GM21825 (cell line): ENCODE data around the gene IGF2R.

Experiments
- ATAC-seq: cut with Tn5 transposase; IDR thresholded peaks from one replicate; pipeline ENCODE4 v1.9.1; 2021; ENCODE audit warnings: mild to moderate bottlenecking, moderate library complexity; ENCODE audit not compliant: unreplicated experiment

The IGF2R gene

DNA sequence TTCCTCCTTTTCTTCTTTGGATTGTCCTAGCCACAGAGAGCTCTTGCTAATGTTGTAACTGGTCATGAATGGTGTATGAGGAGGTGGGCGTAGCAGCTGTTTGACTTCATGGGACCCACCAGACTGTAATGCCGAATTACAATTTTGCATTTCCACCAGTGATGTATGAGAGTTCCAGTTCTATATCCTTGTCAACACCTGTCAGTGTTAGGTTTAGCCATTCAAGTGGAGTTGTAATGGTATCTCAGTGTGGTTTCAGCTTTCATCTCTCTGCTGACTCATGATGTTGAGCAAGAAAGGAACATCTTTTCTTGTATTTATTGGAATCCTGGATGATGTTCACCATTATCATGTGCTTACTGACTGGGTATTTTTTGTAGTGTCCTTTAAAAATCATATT is 5.1 kb downstream of the IGF2R start:
- peak; percentile 33 for ATAC-seq

DNA sequence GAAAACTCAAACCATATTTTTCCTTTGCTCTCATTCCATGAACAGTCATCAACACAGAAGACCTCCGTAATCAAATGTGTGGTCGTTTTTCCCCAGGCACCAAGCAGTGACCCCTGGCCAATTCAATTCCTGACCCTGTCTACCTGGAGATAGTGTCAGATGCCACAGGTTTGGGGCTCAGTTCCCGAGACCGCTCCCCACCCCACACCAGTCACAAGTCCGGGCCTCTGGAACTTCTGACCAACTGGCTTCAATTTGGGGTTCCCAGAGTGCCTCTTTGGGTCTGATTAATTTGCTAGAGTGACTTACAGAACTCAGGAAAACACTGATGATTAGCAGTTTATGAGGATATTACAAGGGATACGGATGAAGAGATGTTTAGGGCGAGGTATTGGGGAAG is 6.0 kb downstream of the IGF2R start:
- no peak for ATAC-seq

DNA sequence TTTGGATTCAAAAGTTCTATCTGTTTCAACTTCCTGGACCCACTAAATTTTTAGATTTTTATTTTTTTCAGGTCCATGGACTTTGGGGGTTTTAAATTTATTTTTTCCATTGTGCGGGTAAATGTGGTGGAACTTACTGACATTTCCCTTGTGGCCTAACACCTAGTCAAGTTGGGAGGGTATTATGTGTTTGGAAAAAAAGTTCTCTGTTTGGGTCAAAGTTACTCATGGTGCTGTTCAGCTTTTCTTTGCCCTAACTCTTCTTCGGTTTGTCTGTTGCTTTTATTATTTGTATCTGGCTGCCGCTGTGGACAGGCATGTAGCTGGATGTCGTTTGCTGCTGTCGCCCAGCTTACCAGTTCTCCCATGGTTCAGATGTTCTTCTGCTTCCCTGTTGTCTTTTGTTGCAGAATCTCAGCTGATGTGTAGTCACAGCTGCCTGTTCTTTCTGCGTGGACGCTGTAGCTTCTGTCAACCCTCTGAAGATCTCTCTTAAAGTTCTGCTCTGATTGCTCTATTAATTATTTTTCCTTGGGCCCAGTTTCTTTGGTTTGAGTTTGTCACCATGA is 7.9 kb downstream of the IGF2R start:
- no peak for ATAC-seq

DNA sequence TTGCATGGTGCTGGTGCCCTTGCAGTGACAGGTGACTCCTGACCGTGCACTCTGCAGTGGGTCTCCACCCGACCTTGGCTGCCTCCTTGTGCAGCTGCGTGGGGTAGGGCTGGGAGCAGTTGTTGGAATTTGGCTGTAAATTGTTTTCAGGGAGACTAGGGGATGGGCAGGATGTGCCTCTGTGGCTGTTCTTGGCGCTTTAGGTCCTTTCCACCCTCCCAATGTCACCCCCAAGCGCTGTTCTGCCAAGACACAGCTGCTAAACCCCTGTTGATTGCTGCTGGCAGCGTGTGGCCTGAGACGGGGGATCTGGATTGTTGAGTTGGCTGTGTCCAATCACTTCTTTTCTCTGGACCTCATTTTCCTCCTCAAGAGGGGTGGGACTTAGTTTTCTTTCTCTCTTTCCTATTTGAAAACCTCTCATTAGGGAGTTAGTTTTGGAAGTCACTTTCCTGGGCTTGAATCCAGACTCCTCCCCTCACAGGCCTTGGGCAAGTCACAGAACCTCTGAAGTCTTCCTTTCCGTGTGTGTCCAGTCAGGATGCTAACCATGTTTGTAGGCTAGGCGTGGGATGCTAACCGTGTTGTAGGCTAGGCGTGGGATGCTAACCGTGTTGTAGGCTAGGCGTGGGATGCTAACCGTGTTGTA is 8.5 kb downstream of the IGF2R start:
- ATAC-seq, result no peak

DNA sequence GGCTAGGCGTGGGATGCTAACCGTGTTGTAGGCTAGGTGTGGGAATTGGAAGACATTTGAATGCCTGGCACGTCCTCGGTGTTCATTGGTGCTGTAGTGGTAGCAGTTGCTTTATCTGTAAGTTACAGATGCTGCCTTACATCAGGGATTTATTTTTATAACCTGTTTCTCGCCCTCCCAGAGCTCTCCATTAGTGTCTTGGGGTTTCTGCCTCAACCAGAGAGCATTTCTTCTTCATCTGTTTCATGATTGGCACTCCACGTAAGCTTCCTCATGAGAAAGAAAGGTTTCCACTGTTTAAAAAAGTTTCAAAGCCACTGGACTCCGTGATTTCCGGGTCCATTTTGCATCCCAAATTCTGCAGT is 9.0 kb downstream of the IGF2R start:
- no peak for ATAC-seq

DNA sequence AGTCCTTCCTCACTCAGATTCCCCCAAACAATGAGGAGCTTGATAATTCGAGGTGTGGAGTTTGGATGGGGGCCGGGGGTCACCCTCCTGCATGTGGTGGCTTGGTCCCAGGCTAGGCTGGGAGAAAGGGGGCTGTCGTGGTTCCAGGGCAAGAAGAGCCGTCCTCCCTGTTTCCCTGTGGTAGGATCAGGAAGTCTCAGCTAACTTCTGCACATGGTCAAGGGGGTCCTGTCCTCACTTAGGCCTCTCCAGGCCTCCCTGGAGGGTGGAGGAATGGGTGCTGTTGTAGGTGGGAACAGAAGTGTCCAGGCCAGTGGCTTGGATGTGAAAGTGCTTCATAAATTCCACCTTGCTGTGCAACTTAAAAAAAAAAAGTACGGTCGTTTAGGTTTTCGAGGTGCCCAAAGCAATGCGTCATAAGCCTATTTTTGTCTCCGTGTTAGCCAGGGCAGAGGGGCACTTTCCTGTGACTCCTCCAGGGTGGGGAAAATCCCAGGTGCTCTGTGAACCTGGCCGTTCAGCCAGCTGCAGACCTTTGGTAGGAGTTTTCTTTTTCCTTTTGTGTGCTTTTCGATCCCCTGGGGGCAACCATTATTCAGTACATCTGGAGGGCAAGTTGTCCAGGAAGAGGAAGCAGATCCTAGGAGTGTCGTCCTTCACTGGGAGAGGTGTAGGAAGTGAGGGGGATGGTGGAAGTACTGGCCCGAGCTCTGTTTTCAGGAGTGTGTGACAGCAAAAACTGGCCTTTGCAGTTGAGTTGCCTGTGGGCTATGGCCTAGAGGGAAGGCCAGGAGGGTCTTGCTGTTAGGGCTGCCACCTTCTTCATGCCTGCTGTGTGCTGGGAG is 9.6 kb downstream of the IGF2R start:
- ATAC-seq, result peak; percentile 31

DNA sequence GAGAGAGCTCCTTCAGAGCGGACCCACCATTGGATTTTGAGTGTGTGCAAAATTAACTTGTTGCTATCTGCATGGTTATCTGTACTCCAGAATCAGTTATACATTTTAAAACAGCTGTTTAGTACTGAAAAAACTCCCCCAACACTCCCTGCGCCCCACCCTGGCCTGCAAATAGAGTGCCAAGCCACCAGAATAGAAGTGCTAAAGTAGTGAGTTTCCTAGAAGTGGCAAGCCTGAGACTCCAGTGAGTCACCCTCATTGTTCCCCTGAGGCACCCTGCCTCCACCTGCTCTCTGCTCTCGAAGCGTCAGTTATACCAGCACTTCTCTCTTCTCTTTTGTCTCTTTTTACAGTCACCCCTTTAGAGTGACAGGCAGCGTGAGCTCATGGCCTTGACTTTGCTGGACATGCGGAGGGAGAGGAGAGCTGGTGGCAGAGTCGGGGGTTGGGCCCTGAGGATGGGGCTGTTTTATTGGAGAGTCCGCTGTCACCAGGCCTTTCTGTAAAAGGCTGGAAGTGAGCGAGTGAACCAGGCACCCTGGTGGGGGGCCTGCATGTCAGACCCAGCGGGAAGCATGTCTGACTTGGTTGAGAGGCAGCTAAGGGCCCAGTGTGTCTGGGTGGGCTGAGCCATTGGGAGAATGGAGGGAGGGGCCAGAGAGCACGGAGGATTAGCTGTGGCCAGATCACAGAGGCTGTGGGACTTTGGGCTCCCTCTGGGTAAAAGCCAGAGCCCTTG is 10.4 kb downstream of the IGF2R start:
- peak; percentile 58 for ATAC-seq

DNA sequence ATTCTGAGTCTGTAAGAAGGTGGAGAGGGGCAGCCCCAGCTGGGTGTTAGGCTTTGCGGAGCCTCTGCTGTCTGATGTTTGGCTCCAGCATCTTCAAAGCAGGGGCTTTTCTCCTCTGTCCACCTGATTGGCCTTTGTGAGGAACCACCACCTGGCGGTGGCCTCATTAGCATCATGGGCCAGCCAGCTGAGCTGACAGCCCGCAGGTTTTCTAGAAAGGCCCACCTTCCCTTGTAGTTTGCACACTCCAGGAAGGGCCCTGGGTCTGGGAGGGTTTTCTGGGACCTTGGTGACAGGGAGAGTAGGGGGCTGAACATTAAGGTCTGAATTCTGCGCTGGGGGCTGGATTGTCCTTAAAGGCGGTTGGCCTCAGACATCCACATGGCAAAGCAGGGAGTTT is 11.6 kb downstream of the IGF2R start:
- ATAC-seq, result no peak

DNA sequence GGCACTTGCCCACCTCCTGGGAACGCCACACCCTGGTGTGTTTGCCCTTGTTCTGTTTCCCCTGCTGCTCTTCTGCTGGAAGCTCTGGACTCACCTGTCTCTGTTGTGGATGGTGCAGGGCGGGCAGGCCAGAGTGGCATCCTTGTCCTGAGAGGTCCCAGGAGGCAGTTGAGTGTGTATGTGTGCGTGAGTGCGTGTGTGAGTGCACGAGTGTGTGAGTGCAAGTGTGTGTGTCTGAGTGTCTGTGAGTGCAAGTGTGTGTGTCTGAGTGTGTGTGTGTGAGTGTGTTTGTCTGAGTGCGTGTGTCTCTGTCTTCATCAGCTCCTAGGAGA is 12.2 kb downstream of the IGF2R start:
- ATAC-seq, result no peak

DNA sequence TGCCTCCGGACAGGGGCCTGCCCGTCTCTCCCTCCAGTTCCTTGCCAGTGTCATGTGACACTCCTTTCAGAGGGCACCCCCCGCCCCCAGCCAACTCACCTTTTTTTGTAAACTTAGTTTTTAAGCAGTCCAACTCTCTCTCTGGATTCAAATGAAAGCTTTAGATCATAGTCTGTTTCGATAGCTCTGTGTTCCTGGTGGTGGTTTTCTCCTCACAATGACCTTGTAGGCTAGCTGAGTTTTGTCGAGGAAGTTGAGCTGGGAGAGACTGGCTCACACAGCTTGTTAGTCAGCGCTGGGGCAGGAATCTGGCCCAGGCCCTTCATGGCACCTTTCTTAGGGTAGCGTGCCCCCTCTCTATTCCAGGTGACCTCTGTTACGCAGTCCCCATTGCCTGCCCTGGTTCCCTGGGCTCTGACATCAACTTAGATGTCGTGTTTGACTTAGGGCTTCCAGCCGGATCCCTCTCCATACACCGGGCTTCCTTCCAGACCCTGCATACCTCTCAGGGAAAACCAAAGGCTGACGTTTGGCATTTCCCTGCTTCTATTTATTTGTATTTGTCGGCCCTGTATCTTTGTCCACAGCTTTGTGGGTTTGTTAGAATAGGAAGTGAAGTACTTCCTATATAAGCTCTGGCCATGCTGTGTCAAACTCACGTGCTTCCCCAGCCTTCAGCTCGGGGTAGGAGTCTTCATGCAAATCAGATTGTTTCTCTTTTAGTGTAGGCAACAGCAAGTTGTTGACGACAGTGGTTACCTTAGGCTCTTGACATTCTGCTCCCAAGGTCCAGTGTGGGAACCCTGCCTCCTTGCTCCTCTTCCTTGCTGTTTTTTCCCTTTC is 12.7 kb downstream of the IGF2R start:
- ATAC-seq, result peak; percentile 55

DNA sequence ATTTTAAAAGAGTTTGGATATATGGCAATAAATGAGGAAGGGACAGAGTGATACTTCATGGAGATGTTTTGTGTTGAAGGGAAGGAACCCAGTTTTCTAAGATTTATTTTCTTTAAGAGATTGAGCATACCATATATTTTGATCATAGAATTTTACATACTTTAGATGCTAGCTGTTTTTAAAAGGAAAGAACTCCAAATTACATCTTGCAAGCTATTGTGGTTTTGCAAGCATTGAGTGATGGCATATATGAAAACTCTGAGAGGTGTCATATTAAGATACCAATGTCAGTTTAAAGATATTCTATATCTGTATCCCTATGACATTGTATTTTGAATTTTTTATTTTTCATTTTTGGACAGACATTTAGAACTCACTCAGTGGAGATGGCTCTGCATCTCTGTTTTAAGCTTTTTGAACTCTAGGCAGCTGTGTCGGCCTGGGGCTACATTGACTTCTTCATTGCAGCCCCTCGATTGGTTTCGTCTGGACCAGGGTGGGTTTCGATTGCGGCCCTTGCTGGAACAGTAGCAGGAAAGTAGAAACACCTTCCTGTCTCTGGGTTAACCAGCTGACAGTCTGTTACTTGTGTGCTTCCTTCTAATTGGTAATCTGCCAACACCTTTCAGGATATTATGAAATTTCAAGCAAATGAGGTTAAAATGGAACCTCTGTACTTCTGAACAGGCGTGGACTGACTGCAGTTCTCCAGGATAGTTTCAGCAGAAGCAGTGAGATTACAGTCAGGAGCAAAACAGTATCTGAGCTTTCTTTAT is 14.0 kb downstream of the IGF2R start:
- ATAC-seq, result peak; percentile 17

DNA sequence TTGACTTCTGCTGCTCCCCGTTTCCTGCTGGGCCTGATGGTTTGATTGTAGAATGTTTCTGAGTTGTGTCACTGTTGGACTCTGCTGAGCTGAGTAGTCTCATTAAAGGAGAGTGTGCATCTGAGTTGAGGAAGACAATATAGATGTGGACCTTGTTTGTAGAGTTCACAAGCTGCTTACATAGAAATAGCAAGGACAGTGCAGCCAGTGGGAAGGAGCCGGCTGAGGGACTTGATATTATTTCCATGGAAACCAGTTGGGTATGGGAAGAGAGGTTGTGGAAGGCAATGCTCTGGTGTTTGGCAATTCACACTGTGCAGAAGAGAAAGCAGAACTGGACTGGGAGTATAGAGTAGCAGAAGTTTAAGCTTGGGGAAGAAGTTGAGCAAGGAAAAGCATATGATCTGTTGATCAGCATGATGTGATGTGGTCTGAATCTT is 14.8 kb downstream of the IGF2R start:
- no peak for ATAC-seq

DNA sequence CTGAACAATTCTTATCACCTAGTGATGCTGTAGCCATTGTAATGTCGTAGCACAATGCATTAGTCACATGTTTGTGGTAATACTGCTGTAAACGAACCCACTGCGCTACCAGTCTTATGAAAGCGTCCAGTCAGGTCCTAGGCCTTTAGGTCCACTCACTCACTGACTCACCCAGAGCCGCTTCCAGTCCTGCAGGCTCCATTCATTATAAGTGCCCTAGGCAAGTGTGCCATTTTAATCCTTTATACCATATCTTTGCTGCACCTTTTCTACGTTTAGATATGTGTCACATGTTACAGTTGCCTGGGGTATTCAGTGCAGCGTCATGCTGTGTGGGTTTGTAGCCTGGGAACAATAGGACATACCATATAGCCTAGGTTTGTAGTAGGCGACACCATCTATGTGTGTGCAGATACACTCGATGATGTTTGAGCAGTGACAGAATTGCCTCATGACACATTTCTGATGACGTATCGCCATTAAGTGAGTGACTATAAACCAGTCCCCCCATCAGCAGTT is 15.4 kb downstream of the IGF2R start:
- ATAC-seq, result no peak

DNA sequence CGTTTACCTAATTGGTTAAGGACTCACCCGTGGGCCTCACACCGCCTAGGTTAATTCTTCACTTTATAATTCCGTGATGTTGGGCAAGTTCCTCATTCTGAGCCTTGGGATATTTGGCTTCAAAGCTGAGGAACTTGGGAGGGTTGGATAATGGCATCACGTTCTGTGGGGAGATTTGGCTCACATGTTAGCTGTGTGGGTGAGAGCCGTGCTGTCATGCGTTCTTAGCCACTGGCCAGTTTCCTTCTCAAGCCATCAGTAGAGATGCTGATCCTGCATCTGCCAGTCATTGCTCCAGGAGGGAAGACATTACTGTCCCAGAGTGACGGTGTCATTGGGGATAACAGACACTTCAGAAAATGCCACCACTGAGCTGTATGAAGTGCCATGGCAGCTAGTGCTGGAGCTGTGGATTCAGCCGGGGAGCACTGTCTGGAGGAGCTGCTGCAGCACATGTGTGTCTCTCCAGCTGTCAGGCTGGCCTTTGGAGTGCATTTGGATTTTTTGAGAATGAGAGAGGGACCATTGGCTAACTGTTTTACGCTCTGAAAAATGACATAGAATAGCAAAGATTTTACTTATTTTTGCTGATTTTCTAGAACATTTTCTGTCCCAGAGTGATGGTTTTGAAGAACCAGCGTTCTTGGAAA is 16.5 kb downstream of the IGF2R start:
- ATAC-seq, result no peak

DNA sequence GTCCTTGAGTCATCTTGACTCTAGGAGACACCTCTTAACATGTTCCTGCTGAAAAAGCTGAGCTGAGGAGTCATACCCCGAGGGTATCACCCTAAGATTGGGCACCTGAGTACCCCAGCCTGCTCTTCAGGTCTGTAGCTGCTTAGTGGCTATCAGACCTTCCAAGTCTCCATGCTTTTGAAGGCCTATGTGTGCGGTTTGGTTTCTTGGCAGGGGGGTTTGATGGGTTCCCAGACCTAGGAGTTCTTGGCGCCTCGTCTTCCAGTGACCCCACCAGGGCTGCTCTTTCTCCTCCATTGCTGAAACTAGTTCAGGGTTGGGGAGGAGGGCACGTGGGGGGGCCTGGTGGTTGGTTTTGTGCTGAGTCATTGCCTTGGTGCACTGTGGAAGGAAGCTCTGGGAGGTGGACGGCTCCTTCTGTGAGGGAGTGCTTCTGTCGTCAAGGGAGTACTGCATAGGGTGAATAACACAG is 20.1 kb downstream of the IGF2R start:
- ATAC-seq, result no peak

DNA sequence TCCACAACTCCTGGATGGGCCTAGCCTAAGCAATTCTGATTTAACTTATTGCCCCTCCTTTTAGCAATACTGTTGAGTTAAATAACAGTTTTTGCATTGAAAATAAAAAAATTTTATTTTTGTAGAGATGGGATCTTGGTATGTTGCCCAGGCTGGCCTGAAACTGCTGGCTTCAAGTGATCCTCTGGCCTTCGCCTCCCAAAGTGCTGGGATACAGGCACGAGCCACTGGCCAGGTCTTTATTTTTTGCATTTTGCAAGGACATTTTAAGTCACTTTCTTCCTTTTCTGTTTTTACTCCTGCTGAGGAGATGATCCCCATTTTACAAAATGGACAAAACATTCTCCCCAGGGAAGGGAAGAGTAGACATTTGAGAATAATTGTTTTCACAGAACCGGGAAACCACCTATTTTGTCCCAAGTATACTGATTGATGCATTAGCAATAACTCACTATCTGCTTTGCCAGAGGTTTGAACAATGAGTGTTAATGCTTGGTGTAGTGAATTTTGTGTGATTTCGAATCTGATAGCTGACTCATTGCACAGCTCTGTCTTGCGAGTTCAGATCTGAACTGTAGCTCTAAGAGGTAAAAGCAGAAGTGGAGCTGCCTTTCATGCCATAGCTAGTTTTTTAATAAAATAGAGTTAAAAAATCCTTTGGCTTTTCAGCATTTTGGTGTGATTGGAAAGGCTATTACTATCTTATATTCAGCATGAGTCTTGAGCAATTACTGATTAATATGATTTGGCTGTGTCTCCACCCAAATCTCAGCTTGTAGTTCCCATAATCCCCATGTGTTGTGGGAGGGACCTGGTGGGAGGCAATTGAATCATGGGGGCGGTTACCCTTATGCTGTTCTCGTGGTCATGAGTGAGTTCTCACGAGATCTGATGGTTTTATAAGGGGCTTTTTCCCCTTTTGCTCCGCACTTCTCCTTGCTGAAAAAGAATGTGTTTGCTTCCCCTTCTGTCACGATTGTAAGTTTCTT is 20.9 kb downstream of the IGF2R start:
- ATAC-seq, result peak; percentile 85

DNA sequence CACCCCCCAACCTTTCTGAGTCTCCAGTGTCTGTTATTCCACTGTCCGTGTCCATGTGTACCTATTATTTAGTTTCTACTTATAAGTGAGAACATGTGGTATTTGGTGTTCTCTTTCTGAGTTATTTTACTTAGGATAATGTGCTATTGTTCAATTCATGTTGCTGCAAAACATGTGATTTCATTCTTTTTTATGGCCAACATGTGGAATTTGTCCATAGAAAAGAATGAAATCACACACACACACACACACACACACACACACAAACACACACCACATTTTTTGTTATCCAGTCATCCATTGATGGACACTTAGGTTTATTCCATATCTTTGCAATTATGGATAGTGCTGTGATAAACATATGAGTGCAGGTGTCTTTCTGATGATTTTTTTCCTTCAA is 23.5 kb downstream of the IGF2R start:
- ATAC-seq, result no peak

DNA sequence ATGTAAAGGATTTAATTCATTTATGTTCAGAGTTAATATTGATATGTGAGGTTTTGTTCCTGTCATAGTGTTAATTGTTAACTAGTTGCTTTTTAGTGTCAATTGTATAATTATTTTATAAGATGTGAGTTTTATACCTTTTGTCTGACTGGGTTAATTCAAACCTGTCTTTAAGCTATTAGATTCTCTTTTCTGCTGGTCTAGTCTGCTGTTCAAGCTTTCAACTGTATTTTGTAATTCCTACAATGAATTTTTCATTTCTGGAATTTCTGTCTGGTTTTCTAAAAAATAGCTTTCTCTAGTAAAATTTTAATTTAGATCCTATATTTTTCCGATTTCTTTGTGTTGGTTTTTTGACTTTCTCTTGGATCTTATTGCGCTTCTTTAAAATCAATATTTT is 26.5 kb downstream of the IGF2R start:
- ATAC-seq, result no peak
